ENCODE measurements around the gene DOCK4. TPM values are rescaled to one million over a fixed set of nuclear protein-coding genes. Genes with fewer than 3 reads are reported as not detected.

The DOCK4 gene
- total RNA-seq, 1 donor from 2014 or later, result 4.5 TPM

DNA sequence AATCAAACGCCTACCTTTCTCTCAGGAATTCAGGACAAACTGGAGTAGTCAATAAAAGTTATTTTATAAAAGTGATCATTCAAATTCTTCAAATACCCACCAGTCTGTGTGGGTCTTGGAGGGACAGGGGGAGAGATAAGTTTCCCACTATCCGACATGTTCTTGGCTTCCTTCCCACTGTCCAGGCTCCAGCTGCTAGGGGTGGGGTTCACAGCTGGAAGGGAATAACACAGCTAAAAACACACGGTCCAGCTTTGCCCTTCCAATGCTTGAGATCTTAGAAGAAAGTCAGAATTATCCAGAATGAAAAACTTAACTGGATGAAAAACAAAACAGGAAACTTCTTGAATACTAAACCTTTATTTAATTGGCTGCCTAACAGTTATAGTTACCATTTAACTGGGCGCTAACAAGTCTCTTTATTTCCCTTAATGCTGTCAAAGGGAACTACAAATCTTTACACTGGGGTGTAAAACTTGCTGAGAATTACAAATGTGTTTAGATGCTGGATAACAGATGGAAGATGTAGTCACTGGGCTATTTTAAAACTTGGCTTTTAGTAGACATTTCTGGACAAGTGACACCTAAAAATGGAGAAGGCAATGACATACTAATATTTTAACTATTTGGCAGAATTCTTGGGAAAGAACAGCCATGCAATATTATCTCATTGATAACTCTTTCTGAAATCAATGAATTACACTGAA lies 471.1 kb downstream of the DOCK4 start:
- DNase-seq (ENCODE audit: low read depth) (no peak), FAIRE-seq (no peak)
- H3K36me3 ChIP-seq (ENCODE audit: control insufficient read depth, insufficient read depth, low read length), result peaks cover 3% of the 10 kb centered on the region
- H3K27me3 ChIP-seq (ENCODE audit: control insufficient read depth, insufficient read depth, low read length), result no peaks in the 10 kb centered on the region
- TF ChIP-seq, protein P1, sequence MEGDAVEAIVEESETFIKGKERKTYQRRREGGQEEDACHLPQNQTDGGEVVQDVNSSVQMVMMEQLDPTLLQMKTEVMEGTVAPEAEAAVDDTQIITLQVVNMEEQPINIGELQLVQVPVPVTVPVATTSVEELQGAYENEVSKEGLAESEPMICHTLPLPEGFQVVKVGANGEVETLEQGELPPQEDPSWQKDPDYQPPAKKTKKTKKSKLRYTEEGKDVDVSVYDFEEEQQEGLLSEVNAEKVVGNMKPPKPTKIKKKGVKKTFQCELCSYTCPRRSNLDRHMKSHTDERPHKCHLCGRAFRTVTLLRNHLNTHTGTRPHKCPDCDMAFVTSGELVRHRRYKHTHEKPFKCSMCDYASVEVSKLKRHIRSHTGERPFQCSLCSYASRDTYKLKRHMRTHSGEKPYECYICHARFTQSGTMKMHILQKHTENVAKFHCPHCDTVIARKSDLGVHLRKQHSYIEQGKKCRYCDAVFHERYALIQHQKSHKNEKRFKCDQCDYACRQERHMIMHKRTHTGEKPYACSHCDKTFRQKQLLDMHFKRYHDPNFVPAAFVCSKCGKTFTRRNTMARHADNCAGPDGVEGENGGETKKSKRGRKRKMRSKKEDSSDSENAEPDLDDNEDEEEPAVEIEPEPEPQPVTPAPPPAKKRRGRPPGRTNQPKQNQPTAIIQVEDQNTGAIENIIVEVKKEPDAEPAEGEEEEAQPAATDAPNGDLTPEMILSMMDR (IDR thresholded peaks at IDR 0.05; ENCODE audit: insufficient read depth, low read length, severe bottlenecking), result no peak
- H3K4me3 ChIP-seq (ENCODE audit: low read depth, low read length), result no peak overlapping the region

DNA sequence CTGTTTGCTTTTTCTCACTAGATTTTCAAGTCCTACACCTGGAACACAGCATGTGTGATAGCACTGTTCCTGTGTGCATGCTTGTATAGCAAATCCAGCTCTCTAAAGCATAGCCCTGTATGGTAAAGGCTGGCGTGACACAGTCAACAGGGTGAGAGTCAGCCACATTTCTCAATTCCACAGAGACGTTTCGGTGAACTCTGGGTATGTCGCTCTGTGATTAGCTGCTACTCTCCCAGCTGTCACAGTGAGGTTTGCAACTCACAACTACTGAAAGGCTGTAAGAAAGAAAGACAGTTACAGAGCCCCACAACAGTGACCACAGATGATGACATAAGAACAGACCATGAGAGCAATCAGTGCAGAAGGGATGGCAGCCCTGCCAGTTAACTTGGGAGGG lies 473.3 kb downstream of the DOCK4 start:
- TF ChIP-seq, protein P1 (IDR thresholded peaks at IDR 0.05; ENCODE audit: insufficient read depth, low read length, severe bottlenecking), result no peak
- no peaks in the 10 kb centered on the region for H3K36me3 ChIP-seq (ENCODE audit: control insufficient read depth, insufficient read depth, low read length)

DNA sequence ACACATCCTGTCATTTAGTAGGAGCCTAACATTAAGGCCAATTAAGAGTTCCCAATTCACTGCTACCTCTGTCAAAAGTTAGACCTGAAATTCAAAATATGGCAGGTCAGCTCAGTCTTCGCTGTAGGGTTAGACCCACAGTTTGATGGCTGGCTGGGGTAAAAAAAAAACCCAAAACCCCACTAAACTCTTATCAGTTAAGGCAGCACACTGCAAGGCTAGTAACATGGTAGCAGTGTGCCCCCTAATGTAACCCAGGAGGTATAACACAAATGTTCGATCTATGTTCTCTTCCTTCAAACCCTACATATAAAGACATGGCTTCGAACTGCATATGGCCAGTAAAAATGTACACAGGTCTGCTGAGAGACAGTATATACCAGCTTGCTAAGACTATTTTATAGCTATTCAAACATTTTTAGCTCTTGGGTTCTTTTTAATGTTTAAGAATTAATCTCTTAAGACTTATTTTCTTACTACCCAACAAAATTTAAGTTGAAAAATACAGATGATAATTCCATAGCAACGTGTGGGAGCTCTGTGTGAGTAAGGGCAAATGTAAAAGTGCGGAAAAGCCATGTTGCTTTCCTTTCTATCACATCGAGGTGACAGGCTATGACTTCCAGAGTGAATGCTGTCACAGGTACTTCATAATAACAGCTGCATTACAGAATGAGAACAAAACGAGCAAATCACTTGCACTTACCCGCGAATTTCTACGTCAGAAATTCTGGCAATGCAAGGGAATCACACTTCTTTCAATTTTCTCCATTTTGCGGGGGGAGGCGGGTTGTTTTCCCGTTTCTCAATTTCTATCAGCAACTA lies 475.5 kb downstream of the DOCK4 start:
- no peaks in the 10 kb centered on the region for H3K27me3 ChIP-seq (ENCODE audit: control insufficient read depth, insufficient read depth, low read length)
- no peak overlapping the region for H3K4me3 ChIP-seq (ENCODE audit: low read depth, low read length)
- H3K36me3 ChIP-seq (ENCODE audit: control insufficient read depth, insufficient read depth, low read length), result no peaks in the 10 kb centered on the region
- DNase-seq (ENCODE audit: low read depth), result peak; percentile 41
- TF ChIP-seq, protein P1 (IDR thresholded peaks at IDR 0.05; ENCODE audit: insufficient read depth, low read length, severe bottlenecking), result peak; percentile 65
- FAIRE-seq, result no peak

More for the DNA sequence above, 473.3 kb downstream of the DOCK4 start:
- Histone ChIP-seq H3K27me3 (ENCODE audit: control insufficient read depth, insufficient read depth, low read length) (no peaks in the 10 kb centered on the region), H3K4me3 (ENCODE audit: low read depth, low read length) (no peak overlapping the region)
- DNase-seq (ENCODE audit: low read depth) (no peak), FAIRE-seq (no peak)

- TF ChIP-seq, protein P1 (IDR thresholded peaks at IDR 0.05; ENCODE audit: insufficient read depth, low read length, severe bottlenecking), result no peak
- no peak for FAIRE-seq
- H3K27me3 ChIP-seq (ENCODE audit: control insufficient read depth, insufficient read depth, low read length), result no peaks in the 10 kb centered on the region
- H3K4me3 ChIP-seq (ENCODE audit: low read depth, low read length), result no peak overlapping the region
- no peaks in the 10 kb centered on the region for H3K36me3 ChIP-seq (ENCODE audit: control insufficient read depth, insufficient read depth, low read length)
- no peak for DNase-seq (ENCODE audit: low read depth)
These were observed 476.1 kb downstream of the DOCK4 start for GRCh38 chr7:111730057-111730456.

DNA sequence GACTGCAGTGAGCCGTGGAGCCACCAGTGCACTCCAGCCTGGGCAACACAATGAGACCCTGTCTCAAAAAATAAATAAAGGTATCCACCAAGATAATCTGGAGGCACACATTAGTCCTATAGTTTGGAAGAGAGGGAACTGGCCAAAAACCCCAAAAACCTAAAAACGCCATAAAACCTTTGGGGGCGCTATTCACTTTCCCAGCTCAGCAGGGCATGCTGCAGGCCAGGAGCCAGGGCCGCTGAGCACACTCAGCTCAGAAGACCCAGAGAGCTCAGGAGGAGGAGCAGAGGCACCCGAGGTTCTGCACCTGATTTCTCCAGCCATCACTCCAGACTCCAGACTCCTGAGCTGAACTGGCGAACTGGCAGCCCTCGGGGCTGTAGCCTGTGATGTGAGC lies 476.7 kb downstream of the DOCK4 start:
- TF ChIP-seq, protein P1 (IDR thresholded peaks at IDR 0.05; ENCODE audit: insufficient read depth, low read length, severe bottlenecking), result no peak
- H3K4me3 ChIP-seq (ENCODE audit: low read depth, low read length), result no peak overlapping the region
- DNase-seq (ENCODE audit: low read depth) (no peak), FAIRE-seq (no peak)
- H3K27me3 ChIP-seq (ENCODE audit: control insufficient read depth, insufficient read depth, low read length), result no peaks in the 10 kb centered on the region
- no peaks in the 10 kb centered on the region for H3K36me3 ChIP-seq (ENCODE audit: control insufficient read depth, insufficient read depth, low read length)
